GM12878 (cell line): ENCODE data around the gene CELF3. TPM values are rescaled to one million over a fixed set of nuclear protein-coding genes. Genes with fewer than 3 reads are reported as not detected.
A peak's percentile ranks its signal among the peaks of the same experiment; 100 is the strongest.

Source experiments
- ATAC-seq: fragments of 200-7000 bp; cut with Tn5 transposase; 3 replicates; pipeline ENCODE4 v1.9.1; 2020; ENCODE audit warnings: mild to moderate bottlenecking, moderate library complexity
- BruUV-seq: library from RNA; stranded (reverse); fragments of 400-500 nt; replicated peaks from 2 replicates; lab custom pipeline; 2021; lab: Mats Ljungman, UMichigan
- CTCF ChIA-PET: fragments of 300-600 bp; sonication (Branson Sonifier 250); formaldehyde crosslinking; extraction: SDS; loops from one replicate; lab custom pipeline; 2021; ENCODE audit warnings: inconsistent platforms; lab: Yijun Ruan, JAX
- POLR2A ChIA-PET: fragments of 350-600 bp; formaldehyde crosslinking; extraction: SDS; loops from one replicate; lab custom pipeline; 2021; ENCODE audit warnings: inconsistent platforms; lab: Charles Lee
- RAD21 ChIA-PET: fragments of 300-600 bp; sonication (Branson Sonifier 250); formaldehyde crosslinking; loops from one replicate; lab custom pipeline; 2023; ENCODE audit warnings: antibody characterized with exemption; ENCODE audit not compliant: unreplicated experiment; lab: Charles Lee
- SMC1A ChIA-PET: fragments of 300-600 bp; sonication (Branson Sonifier 250); formaldehyde crosslinking; loops from one replicate; lab custom pipeline; 2023; ENCODE audit not compliant: unreplicated experiment, uncharacterized antibody; lab: Charles Lee
- DNase-seq: peaks from one replicate; pipeline ENCODE4 v3.0.0-alpha.2; 2011; ENCODE audit warnings: low read depth, low spot score
- FAIRE-seq: peaks from 3 replicates; lab custom pipeline; 2011; peaks lifted over from hg19 to GRCh38; lab: Jason Lieb, UNC
- H2AFZ ChIP-seq: 2 replicates; pipeline ENCODE4 v1.6.0; 2011; ENCODE audit warnings: low read depth, low read length, control low read depth; ENCODE audit not compliant: control insufficient read depth
- H3K27ac ChIP-seq: 2 replicates; pipeline ENCODE4 v1.5.1; 2011; ENCODE audit warnings: control low read depth; ENCODE audit not compliant: control insufficient read depth, insufficient read depth
- H3K27me3 ChIP-seq, 2 experiments: replicated peaks in 1 of 2; 2 replicates each; pipeline versions ENCODE4 v1.6.0 to v1.6.1; 2011; ENCODE audit warnings: low read length in 1 of 2; ENCODE audit not compliant: control insufficient read depth in 2 of 2, insufficient read depth in 2 of 2
- H3K36me3 ChIP-seq, 2 experiments: 2 replicates each; pipeline ENCODE4 v1.5.1; 2011; ENCODE audit warnings: low read length in 1 of 2; ENCODE audit not compliant: control insufficient read depth in 2 of 2, insufficient read depth in 2 of 2
- H3K4me1 ChIP-seq: 2 replicates; pipeline ENCODE4 v1.6.1; 2011; ENCODE audit warnings: mild to moderate bottlenecking, low read length, moderate library complexity, mixed read lengths; ENCODE audit not compliant: control insufficient read depth, insufficient read depth
- H3K4me2 ChIP-seq: 2 replicates; pipeline ENCODE4 v1.6.0; 2011; ENCODE audit warnings: control low read depth; ENCODE audit not compliant: control insufficient read depth, insufficient read depth
- H3K4me3 ChIP-seq: fragments of 200-600 bp; sonication (generic); 2 replicates; pipeline ENCODE4 v1.5.1; 2016
- H3K79me2 ChIP-seq: 2 replicates; pipeline ENCODE4 v1.6.0; 2011; ENCODE audit warnings: low read length; ENCODE audit not compliant: control insufficient read depth, insufficient read depth
- H3K9ac ChIP-seq: 2 replicates; pipeline ENCODE4 v1.8.0; 2011; ENCODE audit warnings: low read length, control low read depth, mixed read lengths; ENCODE audit not compliant: control insufficient read depth, insufficient read depth
- H3K9me3 ChIP-seq: replicated peaks from 3 replicates; pipeline ENCODE4 v1.5.1; 2011; ENCODE audit warnings: mild to moderate bottlenecking, low read length; ENCODE audit not compliant: control insufficient read depth, insufficient read depth
- H4K20me1 ChIP-seq: 2 replicates; pipeline ENCODE4 v1.6.0; 2011; ENCODE audit not compliant: control insufficient read depth, insufficient read depth
- BHLHE40 ChIP-seq, 2 experiments: fragments of 450-650 bp in 1 of 2; IDR thresholded peaks; 2 replicates each; pipeline ENCODE4 v1.6.1; 2011 to 2017; ENCODE audit warnings: low read depth in 2 of 2, borderline replicate concordance in 1 of 2, improper control_type of control experiment in 1 of 2, low read length in 1 of 2, mild to moderate bottlenecking in 1 of 2
- CREM ChIP-seq: IDR thresholded peaks from 2 replicates; pipeline ENCODE4 v1.6.1; 2014; ENCODE audit warnings: antibody characterized with exemption, low read depth
- HDAC6 ChIP-seq: fragments of 200-600 bp; sonication (generic); IDR thresholded peaks from one replicate; pipeline ENCODE4 v1.8.0; 2017; ENCODE audit warnings: antibody characterized with exemption; ENCODE audit not compliant: unreplicated experiment
- MEF2A ChIP-seq: IDR thresholded peaks from 2 replicates; pipeline ENCODE4 v1.6.1; 2011; ENCODE audit warnings: low read depth, mild to moderate bottlenecking, low read length, moderate library complexity; ENCODE audit not compliant: insufficient read depth
- MEF2B ChIP-seq: fragments of 450-650 bp; IDR thresholded peaks from 2 replicates; pipeline ENCODE4 v1.6.1; 2018; ENCODE audit warnings: mild to moderate bottlenecking, moderate library complexity; ENCODE audit not compliant: partially characterized antibody, poor library complexity, severe bottlenecking
- NR2F1 ChIP-seq: fragments of 450-650 bp; conservative IDR thresholded peaks from 2 replicates; pipeline ENCODE4 v1.6.1; 2017; ENCODE audit warnings: mild to moderate bottlenecking
- RUNX3 ChIP-seq: IDR thresholded peaks from 2 replicates; pipeline ENCODE4 v1.6.1; 2012; ENCODE audit warnings: low read length, inconsistent platforms
- SRF ChIP-seq, 2 experiments: IDR thresholded peaks; 2 replicates each; pipeline ENCODE4 v1.6.1; 2011; ENCODE audit warnings: low read depth in 2 of 2, low read length in 2 of 2, mild to moderate bottlenecking in 1 of 2, moderate library complexity in 1 of 2
- TCF3 ChIP-seq: IDR thresholded peaks from 2 replicates; pipeline ENCODE4 v1.6.1; 2012; ENCODE audit warnings: low read depth, mild to moderate bottlenecking, low read length, borderline replicate concordance; ENCODE audit not compliant: insufficient read depth
- ZNF274 ChIP-seq: IDR thresholded peaks from one replicate; pipeline ENCODE4 v1.8.0; 2011; ENCODE audit not compliant: insufficient read length, insufficient read depth
- WGBS: methylation state at CpG from one replicate; pipeline ENCODE4 v1.1.6; 2016; ENCODE audit warnings: low lambda C conversion rate; ENCODE audit not compliant: insufficient replicate concordance, insufficient coverage; ENCODE audit errors: missing lambda C conversion rate; 5-methylcytosine and 5-hydroxymethylcytosine counted together
- in situ Hi-C: fragments of 300-500 bp; cut with MboI; formaldehyde crosslinking; loops from 9 replicates; pipeline ENCODE4 v1.14.3; 2018; ENCODE audit warnings: mixed read lengths
- intact Hi-C: fragments of 100-400 bp; cut with micrococcal nuclease; formaldehyde crosslinking; loops from one replicate; pipeline ENCODE4 v1.14.2; 2022; ENCODE audit not compliant: unreplicated experiment
- polyA plus RNA-seq, 11 experiments: library from polyadenylated mRNA; depleted of rRNA in 4 of 11; unstranded in 6 of 11; stranded (reverse) in 5 of 11; fragments of >200 nt; fragmentation: Nextera tagmentation in 4 of 11; fragmentation: Illumina TruSeq in 1 of 11; extraction: Ambion mirVana in 4 of 11; extraction: Trizol in 1 of 11; gene quantifications; 1 replicate in 1 of 11; 2 replicates in 10 of 11; pipeline versions ENCODE4 v1.2.1 to v1.2.3, GENCODE V29; 2011 to 2016; ENCODE audit warnings: inconsistent platforms in 2 of 11, missing spikeins in 2 of 11, low read depth in 1 of 11
- total RNA-seq, 4 experiments: library from RNA; depleted of rRNA in 3 of 4; stranded (reverse); fragments of >200 nt in 3 of 4; fragmentation: Illumina TruSeq in 1 of 4; extraction: Trizol in 1 of 4; gene quantifications; 2 replicates each; pipeline versions ENCODE4 v1.2.1 to v1.2.3, GENCODE V29; 2013 to 2021
- TF ChIP-seq, protein P1 (sequence below): fragments of 450-650 bp; IDR thresholded peaks from 2 replicates; pipeline ENCODE4 v1.6.1; 2016; ENCODE audit warnings: mild to moderate bottlenecking
- TF ChIP-seq, protein P2 (sequence below): IDR thresholded peaks from 2 replicates; pipeline ENCODE4 v1.6.1; 2011; ENCODE audit warnings: mild to moderate bottlenecking, low read depth, low read length, moderate library complexity; ENCODE audit not compliant: insufficient replicate concordance

The CELF3 gene
- total and polyA plus RNA-seq, 10 of the 15 experiments (the other 5 are each of a cell fraction or from before 2014, with no cell fraction given): 0.09 TPM; not detected in 9

DNA sequence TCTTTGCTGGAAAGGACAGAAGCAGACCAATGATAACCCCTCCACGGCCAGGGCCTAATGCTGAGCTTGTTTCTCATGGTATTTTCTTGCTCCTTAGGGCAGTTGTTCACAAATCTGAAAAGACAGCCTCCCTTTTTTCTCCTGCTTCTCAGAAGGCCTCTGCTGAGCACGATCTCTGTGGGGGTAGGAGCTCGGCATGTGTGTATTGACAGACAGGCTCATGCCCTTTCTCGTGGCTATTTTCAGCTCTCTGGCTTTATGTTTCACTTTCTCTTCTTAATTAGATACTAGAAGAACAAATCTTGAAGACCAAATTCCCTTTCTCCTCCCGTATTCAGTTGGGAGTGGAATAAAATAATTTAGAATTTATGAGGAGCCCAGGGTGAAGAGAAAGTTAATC, 4.0 kb upstream of the CELF3 start:
- H3K9me3 ChIP-seq: no peaks in the 10 kb centered on the region
- H3K4me3 ChIP-seq: peak overlapping the region; percentile 76
- ChIA-PET POLR2A (interaction anchor here (0.5 to 1.2 kb wide), 3 partner anchors 119 to 593 kb away, joined by 3 to 7 read pairs (median 4); no protein-coding TSS in a partner anchor), CTCF (interaction anchor here (0.6 to 1.9 kb wide), 6 partner anchors 14 to 276 kb away, joined by 3 to 11 read pairs (median 4); partner anchors contain the start of gene TDRKH), SMC1A (interaction anchor here (0.7 to 1.5 kb wide), 6 partner anchors 11 to 276 kb away, joined by 3 to 8 read pairs (median 3); no protein-coding TSS in a partner anchor), RAD21 (interaction anchor here (0.7 to 1.3 kb wide), 6 partner anchors 11 to 303 kb away, joined by 3 to 4 read pairs (median 3); no protein-coding TSS in a partner anchor)
- H3K36me3 ChIP-seq: no peaks in the 10 kb centered on the region
- H3K4me1 ChIP-seq: peaks cover 16% of the 10 kb centered on the region
- in situ Hi-C loops (no loop called here), intact Hi-C loops (loop anchor here (5.0 kb wide), 1 partner anchor 103 kb away; no protein-coding TSS in a partner anchor)
- H3K4me2 ChIP-seq: peak overlapping the region; percentile 99
- FAIRE-seq (peak; percentile 56), DNase-seq (peak; percentile 27), ATAC-seq (peak; percentile 84)
- peak overlapping the region; percentile 68 for H3K27ac ChIP-seq
- H4K20me1 ChIP-seq: no peaks in the 10 kb centered on the region
- TF ChIP-seq ZNF274 (no peak), HDAC6 (no peak), NR2F1 (no peak), TCF3 (no peak), MEF2B (peak; percentile 51), RUNX3 (0 out of 2 replicates have a peak, but pooled peaks have one; percentile 4), MEF2A (peak; percentile 59; the same call in 1 of the 2 replicates), SRF (IDR thresholded peaks at IDR 0.05; ENCODE audit: low read depth in 2 of 2, low read length in 2 of 2) (no peak), BHLHE40 (IDR thresholded peaks at IDR 0.05; ENCODE audit: borderline replicate concordance in 1 of 2, low read depth in 2 of 2, low read length in 1 of 2) (peak in 1 of 2 experiments; percentile 25; a peak in 1 of 4 replicates), CREM (no peak)
- TF ChIP-seq, protein P1, sequence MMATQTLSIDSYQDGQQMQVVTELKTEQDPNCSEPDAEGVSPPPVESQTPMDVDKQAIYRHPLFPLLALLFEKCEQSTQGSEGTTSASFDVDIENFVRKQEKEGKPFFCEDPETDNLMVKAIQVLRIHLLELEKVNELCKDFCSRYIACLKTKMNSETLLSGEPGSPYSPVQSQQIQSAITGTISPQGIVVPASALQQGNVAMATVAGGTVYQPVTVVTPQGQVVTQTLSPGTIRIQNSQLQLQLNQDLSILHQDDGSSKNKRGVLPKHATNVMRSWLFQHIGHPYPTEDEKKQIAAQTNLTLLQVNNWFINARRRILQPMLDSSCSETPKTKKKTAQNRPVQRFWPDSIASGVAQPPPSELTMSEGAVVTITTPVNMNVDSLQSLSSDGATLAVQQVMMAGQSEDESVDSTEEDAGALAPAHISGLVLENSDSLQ: peak; percentile 94
- TF ChIP-seq, protein P2, sequence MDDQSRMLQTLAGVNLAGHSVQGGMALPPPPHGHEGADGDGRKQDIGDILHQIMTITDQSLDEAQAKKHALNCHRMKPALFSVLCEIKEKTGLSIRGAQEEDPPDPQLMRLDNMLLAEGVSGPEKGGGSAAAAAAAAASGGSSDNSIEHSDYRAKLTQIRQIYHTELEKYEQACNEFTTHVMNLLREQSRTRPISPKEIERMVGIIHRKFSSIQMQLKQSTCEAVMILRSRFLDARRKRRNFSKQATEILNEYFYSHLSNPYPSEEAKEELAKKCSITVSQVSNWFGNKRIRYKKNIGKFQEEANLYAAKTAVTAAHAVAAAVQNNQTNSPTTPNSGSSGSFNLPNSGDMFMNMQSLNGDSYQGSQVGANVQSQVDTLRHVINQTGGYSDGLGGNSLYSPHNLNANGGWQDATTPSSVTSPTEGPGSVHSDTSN: peak; percentile 82
- H3K79me2 ChIP-seq: no peaks in the 10 kb centered on the region
- no TSS peak for BruUV-seq
- peak overlapping the region; percentile 96 for H2AFZ ChIP-seq
- H3K9ac ChIP-seq: peak overlapping the region; percentile 65
- peaks cover 5 to 6% of the 10 kb centered on the region in 2 experiments for H3K27me3 ChIP-seq
- WGBS: 0% methylated on average over 5 of the region's 5 CpGs
